Measurements from ENCODE around the gene SDCCAG8. TPM values are rescaled to one million over a fixed set of nuclear protein-coding genes. Genes with fewer than 3 reads are reported as not detected.

Gene SDCCAG8
- total and polyA plus RNA-seq, 4 donors, result 8.5 to 25.8 (median 17.5) TPM

GRCh38 chr1:243275316-243275715, 19.5 kb downstream of the SDCCAG8 start:
- Histone ChIP-seq H3K4me3 (ENCODE audit: low read depth in 1 of 3, low read length in 3 of 3) (no peak overlapping the region), H3K27ac (ENCODE audit: low read depth in 1 of 2, low read length in 2 of 2) (no peak overlapping the region), H3K27me3 (ENCODE audit: control insufficient read depth in 4 of 4, insufficient read depth in 4 of 4, low read length in 3 of 4) (no peaks in the 10 kb centered on the region), H3K4me1 (ENCODE audit: control insufficient read depth in 4 of 4, insufficient read depth in 4 of 4, low read length in 3 of 4) (peaks cover 0 to 4% (median 0%) of the 10 kb centered on the region in 4 donors), H3K9me3 (ENCODE audit: control insufficient read depth in 4 of 4, low read length in 3 of 4) (no peaks in the 10 kb centered on the region), H3K36me3 (ENCODE audit: control insufficient read depth in 4 of 4, insufficient read depth in 3 of 4, low read depth in 1 of 4, low read length in 3 of 4) (peaks cover 0 to 30% (median 16%) of the 10 kb centered on the region in 4 donors), H3K9ac (ENCODE audit: low read depth in 1 of 2, low read length in 2 of 2) (no peak overlapping the region)
- DNase-seq (ENCODE audit: low spot score), result no peak
- no peak for TF ChIP-seq RAD21 (IDR thresholded peaks at IDR 0.05)
- no peak for TF ChIP-seq RXRA (IDR thresholded peaks at IDR 0.05)
- no peak for TF ChIP-seq HNF4G (IDR thresholded peaks at IDR 0.05)
- no peak for TF ChIP-seq FOXA2 (IDR thresholded peaks at IDR 0.05)
- TF ChIP-seq HNF4A (conservative IDR thresholded peaks at IDR 0.05), result no peak
- TF ChIP-seq ZBTB33 (IDR thresholded peaks at IDR 0.05), result no peak
- no peak for TF ChIP-seq JUND (IDR thresholded peaks at IDR 0.05)
- no peak for TF ChIP-seq GABPA (IDR thresholded peaks at IDR 0.05 in 1 of 2, conservative IDR thresholded peaks at IDR 0.05 in 1 of 2)
- no peak for TF ChIP-seq EGR1 (IDR thresholded peaks at IDR 0.05; ENCODE audit: low read depth in 2 of 2)
- TF ChIP-seq, protein P1, sequence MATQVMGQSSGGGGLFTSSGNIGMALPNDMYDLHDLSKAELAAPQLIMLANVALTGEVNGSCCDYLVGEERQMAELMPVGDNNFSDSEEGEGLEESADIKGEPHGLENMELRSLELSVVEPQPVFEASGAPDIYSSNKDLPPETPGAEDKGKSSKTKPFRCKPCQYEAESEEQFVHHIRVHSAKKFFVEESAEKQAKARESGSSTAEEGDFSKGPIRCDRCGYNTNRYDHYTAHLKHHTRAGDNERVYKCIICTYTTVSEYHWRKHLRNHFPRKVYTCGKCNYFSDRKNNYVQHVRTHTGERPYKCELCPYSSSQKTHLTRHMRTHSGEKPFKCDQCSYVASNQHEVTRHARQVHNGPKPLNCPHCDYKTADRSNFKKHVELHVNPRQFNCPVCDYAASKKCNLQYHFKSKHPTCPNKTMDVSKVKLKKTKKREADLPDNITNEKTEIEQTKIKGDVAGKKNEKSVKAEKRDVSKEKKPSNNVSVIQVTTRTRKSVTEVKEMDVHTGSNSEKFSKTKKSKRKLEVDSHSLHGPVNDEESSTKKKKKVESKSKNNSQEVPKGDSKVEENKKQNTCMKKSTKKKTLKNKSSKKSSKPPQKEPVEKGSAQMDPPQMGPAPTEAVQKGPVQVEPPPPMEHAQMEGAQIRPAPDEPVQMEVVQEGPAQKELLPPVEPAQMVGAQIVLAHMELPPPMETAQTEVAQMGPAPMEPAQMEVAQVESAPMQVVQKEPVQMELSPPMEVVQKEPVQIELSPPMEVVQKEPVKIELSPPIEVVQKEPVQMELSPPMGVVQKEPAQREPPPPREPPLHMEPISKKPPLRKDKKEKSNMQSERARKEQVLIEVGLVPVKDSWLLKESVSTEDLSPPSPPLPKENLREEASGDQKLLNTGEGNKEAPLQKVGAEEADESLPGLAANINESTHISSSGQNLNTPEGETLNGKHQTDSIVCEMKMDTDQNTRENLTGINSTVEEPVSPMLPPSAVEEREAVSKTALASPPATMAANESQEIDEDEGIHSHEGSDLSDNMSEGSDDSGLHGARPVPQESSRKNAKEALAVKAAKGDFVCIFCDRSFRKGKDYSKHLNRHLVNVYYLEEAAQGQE (IDR thresholded peaks at IDR 0.05), result no peak
- TF ChIP-seq NR2F2 (IDR thresholded peaks at IDR 0.05), result no peak
- no peak for TF ChIP-seq FOXA1 (IDR thresholded peaks at IDR 0.05)
- TF ChIP-seq, protein P2, sequence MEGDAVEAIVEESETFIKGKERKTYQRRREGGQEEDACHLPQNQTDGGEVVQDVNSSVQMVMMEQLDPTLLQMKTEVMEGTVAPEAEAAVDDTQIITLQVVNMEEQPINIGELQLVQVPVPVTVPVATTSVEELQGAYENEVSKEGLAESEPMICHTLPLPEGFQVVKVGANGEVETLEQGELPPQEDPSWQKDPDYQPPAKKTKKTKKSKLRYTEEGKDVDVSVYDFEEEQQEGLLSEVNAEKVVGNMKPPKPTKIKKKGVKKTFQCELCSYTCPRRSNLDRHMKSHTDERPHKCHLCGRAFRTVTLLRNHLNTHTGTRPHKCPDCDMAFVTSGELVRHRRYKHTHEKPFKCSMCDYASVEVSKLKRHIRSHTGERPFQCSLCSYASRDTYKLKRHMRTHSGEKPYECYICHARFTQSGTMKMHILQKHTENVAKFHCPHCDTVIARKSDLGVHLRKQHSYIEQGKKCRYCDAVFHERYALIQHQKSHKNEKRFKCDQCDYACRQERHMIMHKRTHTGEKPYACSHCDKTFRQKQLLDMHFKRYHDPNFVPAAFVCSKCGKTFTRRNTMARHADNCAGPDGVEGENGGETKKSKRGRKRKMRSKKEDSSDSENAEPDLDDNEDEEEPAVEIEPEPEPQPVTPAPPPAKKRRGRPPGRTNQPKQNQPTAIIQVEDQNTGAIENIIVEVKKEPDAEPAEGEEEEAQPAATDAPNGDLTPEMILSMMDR (IDR thresholded peaks at IDR 0.05; ENCODE audit: low read depth, low read length, missing input control), result no peak
- no peak for TF ChIP-seq SP1 (IDR thresholded peaks at IDR 0.05)
- TF ChIP-seq, protein P3, sequence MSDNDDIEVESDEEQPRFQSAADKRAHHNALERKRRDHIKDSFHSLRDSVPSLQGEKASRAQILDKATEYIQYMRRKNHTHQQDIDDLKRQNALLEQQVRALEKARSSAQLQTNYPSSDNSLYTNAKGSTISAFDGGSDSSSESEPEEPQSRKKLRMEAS (IDR thresholded peaks at IDR 0.05), result no peak
- no peak for TF ChIP-seq YY1 (IDR thresholded peaks at IDR 0.05)
- TF ChIP-seq, protein P4, sequence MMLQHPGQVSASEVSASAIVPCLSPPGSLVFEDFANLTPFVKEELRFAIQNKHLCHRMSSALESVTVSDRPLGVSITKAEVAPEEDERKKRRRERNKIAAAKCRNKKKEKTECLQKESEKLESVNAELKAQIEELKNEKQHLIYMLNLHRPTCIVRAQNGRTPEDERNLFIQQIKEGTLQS (IDR thresholded peaks at IDR 0.05), result no peak
- no peak for TF ChIP-seq TAF1 (conservative IDR thresholded peaks at IDR 0.05)
- WGBS, result 78% methylated on average over 3 of the region's 3 CpGs
